GM21381 (cell line): ENCODE data around the gene NTN1.

Experiments
- ATAC-seq: cut with Tn5 transposase; IDR thresholded peaks from one replicate; pipeline ENCODE4 v1.9.1; 2021; ENCODE audit warnings: mild to moderate bottlenecking, moderate library complexity; ENCODE audit not compliant: unreplicated experiment

NTN1 gene

GRCh38 chr17:9228408-9229159 is 207.3 kb downstream of the NTN1 start:
- no peak for ATAC-seq

DNA sequence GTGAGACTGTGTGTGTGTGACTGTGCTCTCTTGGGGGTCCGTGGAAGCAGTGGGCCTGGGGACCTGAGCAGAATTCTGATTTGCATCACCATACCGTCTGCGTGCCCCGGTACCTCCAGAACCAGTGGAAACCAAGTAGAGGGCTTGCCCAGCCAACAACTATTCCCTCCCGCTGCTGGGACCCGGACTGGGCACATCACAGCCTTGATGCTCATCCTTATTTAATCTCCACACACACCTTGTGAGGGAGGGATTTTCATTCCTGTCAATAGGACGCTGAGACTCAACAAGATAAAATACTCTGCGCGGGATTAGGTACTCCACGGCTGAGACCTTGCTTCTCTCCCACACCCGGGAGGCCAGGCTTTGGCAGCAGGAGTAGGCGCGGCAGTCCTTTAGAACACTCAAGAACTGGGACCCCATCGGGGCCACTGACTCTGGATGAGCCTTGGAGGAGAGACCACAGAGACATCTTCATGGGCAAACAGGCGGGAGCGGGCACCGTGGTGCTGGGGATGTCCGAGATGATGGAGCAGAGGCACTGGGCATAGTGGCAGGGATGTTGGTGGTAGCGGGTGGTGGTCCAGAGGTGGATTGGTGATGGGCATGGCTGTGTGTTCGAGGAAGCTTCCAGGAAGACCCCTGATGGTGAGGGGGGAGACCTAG is 208.0 kb downstream of the NTN1 start:
- no peak for ATAC-seq

- no peak for ATAC-seq
Observed at GRCh38 chr17:9229826-9230201, 208.5 kb downstream of the NTN1 start.

- ATAC-seq, result no peak
Observed at GRCh38 chr17:9230346-9230745, 209.0 kb downstream of the NTN1 start.

DNA sequence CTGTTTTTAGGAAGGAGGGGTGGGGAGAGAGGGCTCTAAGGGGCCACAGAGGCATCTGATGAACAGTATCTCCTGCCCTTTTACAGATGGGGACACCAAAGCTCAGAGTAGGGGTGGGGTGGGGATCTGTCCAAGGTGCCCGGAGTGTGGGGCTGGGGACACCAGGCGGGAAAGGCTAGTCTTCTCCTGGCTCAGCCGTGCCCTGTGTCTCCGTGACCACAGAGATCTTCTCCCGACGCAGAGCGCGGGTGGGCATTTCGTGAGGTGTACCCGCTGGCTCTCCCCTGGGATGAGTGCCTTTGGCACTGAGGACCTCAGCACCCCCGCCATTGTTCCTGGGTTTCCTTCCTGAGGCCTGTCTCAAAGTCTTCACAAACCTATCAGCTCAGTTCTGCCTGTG is 209.6 kb downstream of the NTN1 start:
- ATAC-seq, result no peak

GRCh38 chr17:9231449-9232154 is 210.3 kb downstream of the NTN1 start:
- no peak for ATAC-seq

DNA sequence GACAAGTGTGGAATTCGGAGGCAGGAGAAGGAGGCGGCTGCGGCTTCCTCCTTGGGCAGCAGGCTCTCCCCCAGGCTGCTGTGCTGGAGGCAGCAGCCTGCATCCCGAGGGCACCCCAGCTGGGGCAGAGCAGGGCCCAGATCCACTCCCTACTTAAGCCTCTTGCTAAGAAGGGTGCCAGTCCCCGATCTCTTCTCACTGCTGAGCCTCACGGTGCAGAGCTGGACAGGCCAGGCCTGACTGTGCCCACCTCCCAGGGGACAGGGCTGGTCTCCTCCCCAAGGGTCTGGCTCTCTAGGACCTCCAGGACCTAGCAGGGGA is 210.8 kb downstream of the NTN1 start:
- no peak for ATAC-seq

GRCh38 chr17:9232591-9233270 is 211.4 kb downstream of the NTN1 start:
- no peak for ATAC-seq

GRCh38 chr17:9233271-9233599 is 211.9 kb downstream of the NTN1 start:
- ATAC-seq, result no peak

- no peak for ATAC-seq
Observed at GRCh38 chr17:9233761-9234160, 212.5 kb downstream of the NTN1 start.

GRCh38 chr17:9234389-9234945 is 213.2 kb downstream of the NTN1 start:
- no peak for ATAC-seq

DNA sequence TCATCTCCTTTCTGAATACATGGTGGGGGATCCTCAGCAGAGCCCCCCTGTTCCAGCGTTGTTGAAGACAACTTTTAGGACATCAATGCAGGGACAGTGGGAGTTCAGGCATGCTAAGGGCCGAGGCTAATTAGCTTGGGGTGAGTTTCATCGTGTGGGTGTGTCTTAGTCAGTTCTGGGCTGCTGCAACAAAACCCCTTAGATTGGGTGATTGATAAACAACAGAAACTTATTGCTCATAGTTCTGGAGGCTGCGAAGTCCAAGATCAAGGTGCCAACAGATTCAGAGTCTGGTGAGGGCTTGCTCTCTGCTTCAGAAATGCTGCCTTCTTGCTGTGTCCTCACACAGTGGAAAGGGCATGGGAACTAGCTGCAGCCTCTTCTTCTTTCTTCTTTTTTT is 214.0 kb downstream of the NTN1 start:
- ATAC-seq, result no peak

- ATAC-seq, result no peak
Observed at GRCh38 chr17:9236286-9237052, 215.2 kb downstream of the NTN1 start.

DNA sequence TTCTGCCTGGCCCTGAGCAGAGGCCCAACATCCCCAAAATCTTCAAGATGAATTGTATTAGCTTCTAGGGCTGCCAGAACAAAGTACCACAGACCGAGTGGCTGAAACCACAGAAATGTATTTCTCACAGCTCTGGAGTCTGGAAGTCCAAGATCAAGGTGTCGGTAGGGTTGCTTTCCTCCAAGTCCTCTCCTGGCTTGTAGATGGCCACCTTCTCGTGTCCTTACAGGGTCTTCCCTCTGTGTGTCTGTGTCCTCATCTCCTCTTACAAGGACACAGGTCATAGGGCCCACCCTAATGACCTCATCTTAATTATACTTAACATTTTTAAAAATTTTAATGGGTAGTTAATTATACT is 215.7 kb downstream of the NTN1 start:
- no peak for ATAC-seq

GRCh38 chr17:9237661-9238301 is 216.5 kb downstream of the NTN1 start:
- ATAC-seq, result no peak

DNA sequence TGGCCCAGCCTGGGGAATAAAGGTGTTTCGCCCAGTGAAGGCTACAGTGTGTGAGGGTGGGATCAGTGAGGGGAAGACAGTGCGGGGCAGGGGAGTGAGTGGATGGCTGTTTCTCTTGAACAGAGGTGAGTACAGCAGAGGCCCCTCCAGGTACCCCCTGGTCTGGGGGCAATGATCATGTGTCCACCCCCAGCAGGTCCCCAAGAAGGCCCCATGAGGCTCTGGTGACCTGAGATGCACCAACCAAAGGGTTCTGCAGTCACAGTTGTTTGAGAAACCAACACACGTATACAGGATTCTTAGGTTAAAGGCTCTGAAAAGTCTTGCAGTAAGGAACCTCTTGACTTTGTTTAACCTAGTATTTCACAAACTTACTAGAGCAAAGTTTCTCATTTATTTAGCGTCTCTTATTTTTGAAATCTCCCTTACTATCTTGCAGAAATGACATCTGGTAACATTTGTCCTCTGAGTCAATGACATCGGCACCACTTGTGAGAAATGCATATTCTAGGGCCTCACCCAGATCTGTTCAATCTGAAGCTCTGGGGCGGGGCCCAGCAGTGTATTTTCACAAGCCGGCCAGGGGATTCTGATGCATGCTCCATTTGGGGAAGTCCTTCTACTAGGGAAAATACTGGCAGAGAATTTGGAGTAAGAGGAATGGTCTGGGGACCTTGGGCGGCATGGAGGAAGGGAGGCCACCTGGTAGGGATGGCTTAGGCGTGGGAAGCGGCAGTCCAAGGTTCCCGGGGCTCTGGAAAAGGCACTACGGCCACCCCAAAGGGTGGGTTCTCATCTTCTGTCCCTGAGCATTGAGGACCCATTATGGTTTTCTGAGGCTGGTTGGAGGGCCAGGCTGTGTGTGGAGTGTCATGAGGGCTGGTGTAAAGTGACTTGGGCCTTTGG is 217.3 kb downstream of the NTN1 start:
- no peak for ATAC-seq

GRCh38 chr17:9239246-9239792 is 218.0 kb downstream of the NTN1 start:
- ATAC-seq, result peak; percentile 10

- ATAC-seq, result peak; percentile 68
Observed at GRCh38 chr17:9239793-9240658, 218.7 kb downstream of the NTN1 start.
